AG09319 (cell line): ENCODE results near the gene MAP2K1.

Source experiments
- DNase-seq: peaks from one replicate; pipeline ENCODE4 v3.0.0-alpha.2; 2010; ENCODE audit warnings: low read depth; ENCODE audit errors: extremely low read depth
- TF ChIP-seq, protein P1 (sequence below): IDR thresholded peaks from 2 replicates; pipeline ENCODE4 v1.5.1; 2011; ENCODE audit warnings: low read depth, mild to moderate bottlenecking, inconsistent platforms, low read length, moderate library complexity

Gene MAP2K1

DNA sequence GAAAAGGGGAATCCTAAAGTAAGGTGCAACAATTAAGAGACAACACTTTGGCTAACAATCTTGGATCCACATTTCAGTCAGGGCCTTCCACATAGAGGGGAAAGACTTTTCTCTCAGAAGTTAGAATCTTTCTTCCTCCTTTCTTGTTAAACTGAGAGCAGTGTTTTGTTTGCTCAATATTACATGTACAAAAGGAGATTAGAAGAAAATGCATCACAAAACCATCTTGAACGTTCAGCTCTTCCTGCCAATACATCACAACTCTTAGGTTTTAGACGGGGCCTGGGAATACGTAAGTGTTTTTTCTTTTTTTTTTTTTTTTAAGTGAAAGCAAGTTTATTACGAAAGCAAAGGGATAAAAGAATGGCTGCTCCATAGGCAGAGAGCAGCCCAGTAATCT lies 39.1 kb downstream of the MAP2K1 start:
- TF ChIP-seq, protein P1, sequence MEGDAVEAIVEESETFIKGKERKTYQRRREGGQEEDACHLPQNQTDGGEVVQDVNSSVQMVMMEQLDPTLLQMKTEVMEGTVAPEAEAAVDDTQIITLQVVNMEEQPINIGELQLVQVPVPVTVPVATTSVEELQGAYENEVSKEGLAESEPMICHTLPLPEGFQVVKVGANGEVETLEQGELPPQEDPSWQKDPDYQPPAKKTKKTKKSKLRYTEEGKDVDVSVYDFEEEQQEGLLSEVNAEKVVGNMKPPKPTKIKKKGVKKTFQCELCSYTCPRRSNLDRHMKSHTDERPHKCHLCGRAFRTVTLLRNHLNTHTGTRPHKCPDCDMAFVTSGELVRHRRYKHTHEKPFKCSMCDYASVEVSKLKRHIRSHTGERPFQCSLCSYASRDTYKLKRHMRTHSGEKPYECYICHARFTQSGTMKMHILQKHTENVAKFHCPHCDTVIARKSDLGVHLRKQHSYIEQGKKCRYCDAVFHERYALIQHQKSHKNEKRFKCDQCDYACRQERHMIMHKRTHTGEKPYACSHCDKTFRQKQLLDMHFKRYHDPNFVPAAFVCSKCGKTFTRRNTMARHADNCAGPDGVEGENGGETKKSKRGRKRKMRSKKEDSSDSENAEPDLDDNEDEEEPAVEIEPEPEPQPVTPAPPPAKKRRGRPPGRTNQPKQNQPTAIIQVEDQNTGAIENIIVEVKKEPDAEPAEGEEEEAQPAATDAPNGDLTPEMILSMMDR: no peak
- no peak for DNase-seq

DNA sequence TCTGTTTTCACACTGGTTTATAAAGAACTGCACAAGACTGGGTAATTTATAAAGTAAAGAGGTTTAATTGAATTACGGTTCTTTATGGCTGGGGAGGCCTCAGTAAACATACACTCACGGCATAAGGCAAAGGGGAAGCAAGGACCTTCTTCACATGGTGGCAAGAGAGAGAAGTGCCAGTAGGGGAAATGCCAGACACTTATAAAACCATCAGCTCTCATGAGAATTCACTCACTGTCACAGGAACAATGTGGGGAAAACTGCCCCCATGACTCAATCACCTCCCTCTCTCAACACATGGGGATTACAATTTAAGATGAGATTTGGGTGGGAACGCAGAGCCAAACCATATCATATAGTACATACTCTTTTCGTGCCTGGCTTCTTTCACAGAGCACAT lies 42.4 kb downstream of the MAP2K1 start:
- TF ChIP-seq, protein P1: no peak
- DNase-seq: no peak

DNA sequence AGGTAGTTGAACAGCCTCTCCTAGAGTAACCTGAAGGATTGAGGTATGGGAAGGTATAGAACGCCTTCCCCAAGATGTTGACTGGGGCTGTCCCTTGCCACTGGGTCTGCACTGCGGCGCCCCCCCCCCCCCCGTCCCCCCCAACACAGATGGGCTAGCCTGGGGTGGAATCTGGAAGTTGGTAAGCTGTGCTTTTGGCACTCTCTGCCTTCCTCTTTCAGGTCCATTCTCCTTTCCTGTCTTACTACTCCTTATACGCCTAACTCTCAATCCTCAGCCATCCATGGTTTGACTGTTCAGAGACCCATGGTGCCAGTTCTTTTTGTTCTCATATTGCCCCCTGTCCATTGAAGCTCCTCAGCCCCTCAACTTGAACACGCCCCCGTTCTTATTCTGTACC lies 42.8 kb downstream of the MAP2K1 start:
- DNase-seq: no peak
- TF ChIP-seq, protein P1: no peak

DNA sequence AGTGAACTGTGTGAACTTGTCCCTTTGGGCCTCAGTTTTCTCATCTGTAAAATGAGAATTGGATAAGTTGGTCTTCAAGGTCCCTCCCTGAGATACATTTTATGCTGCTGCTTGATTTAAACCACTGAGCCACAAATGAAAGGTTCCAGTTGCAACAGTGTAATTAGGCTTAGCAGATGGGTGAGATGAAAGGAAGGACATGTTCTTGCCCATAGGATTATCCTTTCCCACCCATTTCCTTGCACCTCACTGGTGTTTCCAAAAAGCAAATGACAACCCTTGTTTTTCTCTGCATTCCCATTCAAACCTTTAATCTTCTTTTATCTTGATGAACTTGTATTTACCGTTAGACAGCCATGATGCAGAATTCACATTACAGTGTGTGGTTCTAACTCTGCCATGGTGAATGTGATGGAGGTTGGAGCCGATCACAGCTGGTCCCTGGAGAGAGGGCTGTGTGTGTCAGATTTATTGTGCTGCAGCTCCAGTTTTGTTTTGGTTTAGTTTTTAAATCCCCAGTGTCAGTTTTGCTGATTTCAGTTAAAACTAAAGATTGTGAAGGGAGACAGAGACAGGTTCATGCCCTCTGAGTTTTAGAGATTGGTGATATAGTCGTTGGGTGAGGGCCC lies 44.0 kb downstream of the MAP2K1 start:
- TF ChIP-seq, protein P1: no peak
- DNase-seq: no peak

DNA sequence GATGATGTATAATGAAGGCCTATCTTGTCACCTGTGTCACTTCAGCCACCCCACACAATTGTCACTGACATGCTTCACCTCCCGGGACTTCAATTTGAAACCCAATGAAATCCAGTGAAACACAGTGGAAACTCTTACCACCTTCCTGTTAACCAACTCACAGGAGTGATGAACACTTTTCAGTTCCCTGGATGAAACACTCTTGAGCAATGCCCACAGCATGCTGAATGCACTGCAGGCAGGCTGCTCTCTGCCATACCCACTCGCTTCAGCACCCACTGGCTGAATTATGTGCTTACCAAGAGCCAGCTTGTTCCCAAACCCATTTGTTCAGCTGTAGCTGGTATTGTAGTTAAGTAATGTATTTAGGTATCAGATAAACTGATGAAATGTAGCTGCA lies 47.0 kb downstream of the MAP2K1 start:
- no peak for DNase-seq
- TF ChIP-seq, protein P1: no peak

DNA sequence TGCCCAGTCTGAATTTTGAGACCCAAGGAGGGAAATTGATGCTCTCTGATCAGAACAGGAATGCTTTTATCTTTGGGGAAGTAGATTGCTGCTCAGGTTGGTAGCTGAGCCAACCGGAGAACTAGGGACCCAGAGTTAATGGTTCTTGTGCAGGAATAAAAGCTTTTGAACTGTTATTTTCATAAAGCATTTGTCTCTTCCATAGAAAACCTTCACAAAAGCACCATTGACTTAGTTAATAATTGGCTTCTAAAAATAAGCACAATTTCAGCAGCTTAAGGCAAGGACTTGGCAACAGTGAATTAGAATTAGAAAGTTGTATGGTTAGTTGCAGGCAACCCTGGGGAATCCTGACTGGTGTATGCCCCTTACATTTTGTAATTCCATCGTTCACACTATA lies 53.8 kb downstream of the MAP2K1 start:
- no peak for DNase-seq

DNA sequence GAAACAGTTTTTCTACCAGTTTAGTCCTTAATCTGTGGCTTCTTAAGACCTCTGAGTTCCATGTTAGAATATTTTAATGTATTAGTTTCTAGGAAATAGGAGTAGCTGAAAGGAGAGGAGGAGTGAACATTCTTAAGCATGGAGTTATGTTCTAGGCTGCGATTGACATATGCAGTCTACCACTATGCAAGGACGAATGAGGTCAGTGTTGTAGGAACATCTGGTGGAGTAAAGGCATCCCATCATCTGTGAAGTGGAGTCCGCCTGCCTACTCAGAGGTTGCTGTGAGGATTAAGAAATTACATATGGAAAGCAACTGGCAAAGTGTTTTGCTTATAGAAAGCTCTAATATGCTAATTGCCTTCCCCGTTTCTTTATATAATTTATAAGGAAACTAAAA lies 65.7 kb downstream of the MAP2K1 start:
- TF ChIP-seq, protein P1: no peak
- no peak for DNase-seq

More for the DNA sequence above, 53.8 kb downstream of the MAP2K1 start:
- TF ChIP-seq, protein P1: no peak
